Skin of body (tissue), 2 donors: ENCODE measurements around the gene NEK4. TPM values are rescaled to one million over a fixed set of nuclear protein-coding genes. Genes with fewer than 3 reads are reported as not detected.
"Not testable (repeated sequence)": the region's sequence is repeated elsewhere in the genome, so short reads cannot be mapped to it uniquely, and the experiment has no call there.

Experiments
- DNase-seq: peaks from one replicate; lab custom pipeline; 2025; lab: John Stamatoyannopoulos, UW
- total RNA-seq: library from RNA; depleted of rRNA; stranded (reverse); fragments of >200 nt; gene quantifications from one replicate; pipeline ENCODE4 v1.2.3, GENCODE V29; 2014

The NEK4 gene
- total RNA-seq, 1 donor from 2014 or later = 18.3 TPM

- no peak for DNase-seq
These were observed 9.3 kb upstream of the NEK4 start for GRCh38 chr3:52779837-52780585.

GRCh38 chr3:52779011-52779836 lies 8.5 kb upstream of the NEK4 start:
- DNase-seq = no peak

GRCh38 chr3:52777959-52778805 lies 7.4 kb upstream of the NEK4 start:
- DNase-seq = no peak

- DNase-seq = no peak
These were observed 6.6 kb upstream of the NEK4 start, which contains the start of gene ITIH1 for GRCh38 chr3:52777127-52777958. TSS of gene ITIH1 (plus strand) at chr3:52777599. CDS start at chr3:52777616, 17 bp downstream.

GRCh38 chr3:52776486-52776885 lies 5.7 kb upstream of the NEK4 start:
- not testable (repeated sequence) for DNase-seq

- DNase-seq = no peak
These were observed 5.1 kb upstream of the NEK4 start for GRCh38 chr3:52775877-52776276.

GRCh38 chr3:52774901-52775864 lies 4.4 kb upstream of the NEK4 start:
- no peak for DNase-seq

- no peak for DNase-seq
These were observed 3.5 kb upstream of the NEK4 start for GRCh38 chr3:52774066-52774713.

- DNase-seq = no peak
These were observed 2.8 kb upstream of the NEK4 start for GRCh38 chr3:52773361-52774065.

GRCh38 chr3:52771702-52772101 lies 962 bp upstream of the NEK4 start:
- DNase-seq = no peak

GRCh38 chr3:52771334-52771681 lies 568 bp upstream of the NEK4 start:
- DNase-seq = no peak

GRCh38 chr3:52769786-52770455 lies 819 bp downstream of the NEK4 start:
- DNase-seq = no peak

- DNase-seq = no peak
These were observed 7.3 kb downstream of the NEK4 start for GRCh38 chr3:52763466-52763865.

- no peak for DNase-seq
These were observed 14.6 kb downstream of the NEK4 start for GRCh38 chr3:52756141-52756540.

- DNase-seq = no peak
These were observed 16.4 kb downstream of the NEK4 start for GRCh38 chr3:52754373-52754772.

- DNase-seq = no peak
These were observed 18.6 kb downstream of the NEK4 start for GRCh38 chr3:52752045-52752660.

GRCh38 chr3:52743721-52744120 lies 27.0 kb downstream of the NEK4 start:
- no peak for DNase-seq

- no peak for DNase-seq
These were observed 27.6 kb downstream of the NEK4 start for GRCh38 chr3:52743152-52743551.
